ENCODE results near the gene SEBOX.

DNA sequence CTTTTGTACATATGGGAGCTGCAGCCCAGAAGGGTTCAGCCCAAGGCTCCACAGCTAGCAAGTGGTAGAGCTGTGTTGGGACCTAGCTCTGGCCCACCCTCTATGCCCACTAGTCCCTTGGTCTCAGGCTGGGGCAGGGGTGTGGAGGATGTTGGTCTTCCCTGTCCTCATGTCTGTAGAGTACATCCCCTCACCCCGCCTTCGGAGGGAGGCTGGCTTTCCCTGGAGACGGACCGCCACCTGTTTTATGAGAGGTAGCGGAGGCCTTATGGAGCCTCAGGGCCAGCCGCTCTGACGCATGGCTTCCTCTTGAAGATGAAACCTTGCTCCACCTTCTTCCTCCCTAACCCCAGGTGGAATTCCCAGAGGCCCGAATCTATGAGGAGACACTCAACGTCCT, 21.0 kb downstream of the SEBOX start:
- TF ChIP-seq CTCF (IDR thresholded peaks at IDR 0.05; ENCODE audit: insufficient read depth, low read depth, low read length) (no peak), EZH2 (IDR thresholded peaks at IDR 0.05; ENCODE audit: insufficient read depth, low read length) (no peak)

Data from astrocyte (in vitro differentiated cells and primary cell).